Mucosa of rectum (tissue), 2 donors: ENCODE measurements around the gene SMARCC2.
"Not testable (repeated sequence)": the region's sequence is repeated elsewhere in the genome, so short reads cannot be mapped to it uniquely, and the experiment has no call there.

Experiments
- H3K27ac ChIP-seq, 2 donors: one replicate each; pipeline ENCODE4 v1.7.0; 2013; ENCODE audit warnings: inconsistent platforms in 2 of 2, low read depth in 2 of 2, low read length in 2 of 2
- H3K27me3 ChIP-seq, 2 donors: one replicate each; pipeline ENCODE4 v1.7.0; 2013; ENCODE audit warnings: low read length in 2 of 2; ENCODE audit not compliant: control insufficient read depth in 2 of 2, insufficient read depth in 2 of 2
- H3K36me3 ChIP-seq, 2 donors: one replicate each; pipeline ENCODE4 v1.7.0; 2013; ENCODE audit warnings: low read length in 2 of 2; ENCODE audit not compliant: control insufficient read depth in 2 of 2, insufficient read depth in 2 of 2
- H3K4me1 ChIP-seq, 2 donors: one replicate each; pipeline ENCODE4 v1.7.0; 2013; ENCODE audit warnings: low read length in 2 of 2, mild to moderate bottlenecking in 1 of 2; ENCODE audit not compliant: control insufficient read depth in 2 of 2, insufficient read depth in 2 of 2
- H3K4me3 ChIP-seq, 2 donors: one replicate each; pipeline ENCODE4 v1.7.0; 2013; ENCODE audit warnings: low read length in 2 of 2
- H3K9ac ChIP-seq, 2 donors: one replicate each; pipeline ENCODE4 v1.7.0; 2013; ENCODE audit warnings: low read length in 2 of 2, low read depth in 1 of 2, mild to moderate bottlenecking in 1 of 2
- H3K9me3 ChIP-seq, 2 donors: one replicate each; pipeline ENCODE4 v1.7.0; 2013; ENCODE audit warnings: low read length in 2 of 2; ENCODE audit not compliant: control insufficient read depth in 2 of 2
- donor health status: healthy.
- donor health status: Normal muscosa, but diverticular disease.

The SMARCC2 gene

DNA sequence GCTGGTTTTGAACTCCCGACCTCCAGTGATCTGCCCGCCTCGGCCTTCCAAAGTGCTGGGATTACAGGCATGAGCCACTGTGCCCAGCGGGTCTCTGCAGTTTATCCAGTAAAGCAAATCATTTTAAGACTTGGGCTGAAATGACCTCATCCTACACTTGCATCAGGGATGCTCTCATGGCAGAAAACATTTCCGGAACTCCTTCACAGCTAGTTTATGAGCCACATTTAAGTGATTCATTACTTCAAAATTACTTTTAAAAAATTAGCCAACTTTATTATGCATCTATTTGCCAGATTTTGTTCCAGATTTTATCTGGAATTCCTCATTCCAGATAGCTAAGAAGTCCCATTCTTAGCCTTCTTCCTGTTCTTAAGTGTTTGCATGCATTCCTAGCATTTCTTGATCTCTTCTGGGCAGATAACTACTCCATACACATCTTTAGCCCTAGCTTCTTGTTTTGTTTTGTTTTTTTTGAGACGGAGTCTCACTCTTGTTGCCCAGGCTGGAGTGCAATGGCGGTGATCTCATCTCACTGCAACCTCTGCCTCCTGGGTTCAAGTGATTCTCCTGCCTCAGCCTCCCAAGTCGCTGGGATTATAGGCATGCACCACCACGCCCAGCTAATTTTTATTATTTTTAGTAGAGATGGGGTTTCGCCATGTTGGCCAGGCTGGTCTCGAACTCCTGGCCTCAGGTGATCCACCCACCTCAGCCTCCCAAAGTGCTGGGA, 7.7 kb upstream of the SMARCC2 start:
- H3K9me3 ChIP-seq, H3K4me1 ChIP-seq, H3K4me3 ChIP-seq, H3K27me3 ChIP-seq, H3K36me3 ChIP-seq, H3K9ac ChIP-seq: not testable (repeated sequence)
- H3K27ac ChIP-seq: peak overlapping the region in 1 of 2 donors; percentile 37

DNA sequence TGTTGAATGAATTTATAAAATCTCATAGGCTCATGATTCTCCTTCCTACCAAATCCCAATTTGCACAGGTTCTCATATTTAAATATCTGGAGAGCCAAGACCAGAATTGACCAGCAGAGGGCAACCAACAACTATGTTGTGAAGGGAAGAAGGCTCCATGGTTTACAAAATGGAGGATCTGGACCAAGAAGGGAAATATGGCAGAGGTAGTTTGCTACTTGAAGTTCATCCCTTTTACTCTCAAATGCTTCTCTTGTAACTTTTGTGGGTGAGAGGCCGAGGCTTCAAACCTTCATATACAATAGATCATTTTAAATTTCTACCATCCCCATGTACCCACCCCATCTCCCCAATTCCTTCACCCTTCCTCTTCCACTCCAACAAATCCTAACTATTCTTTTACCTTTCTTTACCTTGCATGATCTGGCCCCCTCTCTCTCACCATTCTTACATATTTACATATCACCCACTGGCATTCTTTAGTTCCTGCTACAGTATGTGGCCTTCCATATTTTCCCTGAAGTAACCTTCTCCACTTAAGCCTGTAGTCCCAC, 3.8 kb upstream of the SMARCC2 start:
- Histone ChIP-seq H3K9me3 (no peaks in the 10 kb centered on the region), H3K4me1 (peaks cover 6 to 7% of the 10 kb centered on the region in 2 donors), H3K27me3 (no peaks in the 10 kb centered on the region), H3K9ac (no peak overlapping the region), H3K27ac (no peak overlapping the region), H3K36me3 (no peaks in the 10 kb centered on the region), H3K4me3 (no peak overlapping the region)

DNA sequence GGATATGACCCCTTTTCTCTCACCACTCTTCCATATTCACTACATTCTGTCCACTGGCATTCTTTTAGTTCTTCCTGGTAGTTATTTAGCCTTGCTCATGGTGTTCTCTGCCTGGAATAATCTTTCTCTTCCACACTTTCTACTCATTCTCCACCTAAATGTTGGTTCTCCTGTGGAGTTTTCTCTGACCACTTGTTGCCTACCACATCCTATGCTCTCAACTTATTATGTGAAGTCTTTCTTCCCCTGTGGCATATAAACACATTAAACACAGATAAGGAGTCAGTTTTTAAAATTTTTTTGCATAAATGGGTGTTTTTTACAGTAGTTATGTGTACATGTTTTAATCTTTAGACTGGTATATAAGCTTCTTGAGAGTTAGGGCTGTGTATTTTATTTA, 3.3 kb upstream of the SMARCC2 start:
- Histone ChIP-seq H3K9me3 (no peaks in the 10 kb centered on the region), H3K4me1 (peaks cover 11% of the 10 kb centered on the region in 2 donors), H3K4me3 (no peak overlapping the region), H3K9ac (no peak overlapping the region), H3K27me3 (no peaks in the 10 kb centered on the region), H3K36me3 (no peaks in the 10 kb centered on the region), H3K27ac (no peak overlapping the region)

DNA sequence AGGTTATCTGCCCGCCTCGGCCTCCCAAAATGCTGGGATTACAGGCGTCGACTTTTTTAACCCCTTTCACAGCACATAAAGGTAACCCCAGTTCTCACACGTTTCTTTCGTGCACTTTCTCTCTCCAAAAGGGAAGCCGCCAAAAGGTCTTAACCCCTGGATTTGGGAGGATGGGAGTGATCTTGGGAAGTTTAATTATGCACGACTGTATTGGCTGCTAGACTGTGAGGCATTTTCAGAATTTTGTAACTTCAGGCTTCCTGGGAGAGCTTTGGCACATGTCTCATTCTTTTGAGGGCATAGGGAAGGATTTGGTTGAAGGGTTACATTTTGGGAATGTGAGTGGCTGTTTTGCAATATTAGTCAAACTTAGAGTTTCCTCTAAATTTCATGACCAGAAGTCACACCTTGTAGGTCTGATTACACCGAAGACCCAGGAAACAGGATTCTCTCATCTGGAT, 1.4 kb upstream of the SMARCC2 start:
- peak overlapping the region; percentile 93 to 98 for H3K9ac ChIP-seq
- peaks cover 13 to 18% of the 10 kb centered on the region in 2 donors for H3K4me1 ChIP-seq
- H3K36me3 ChIP-seq: peaks cover 3 to 9% of the 10 kb centered on the region in 2 donors
- H3K4me3 ChIP-seq: peak overlapping the region; percentile 91 to 98
- H3K27me3 ChIP-seq: no peaks in the 10 kb centered on the region
- peak overlapping the region; percentile 97 for H3K27ac ChIP-seq
- H3K9me3 ChIP-seq: no peaks in the 10 kb centered on the region

DNA sequence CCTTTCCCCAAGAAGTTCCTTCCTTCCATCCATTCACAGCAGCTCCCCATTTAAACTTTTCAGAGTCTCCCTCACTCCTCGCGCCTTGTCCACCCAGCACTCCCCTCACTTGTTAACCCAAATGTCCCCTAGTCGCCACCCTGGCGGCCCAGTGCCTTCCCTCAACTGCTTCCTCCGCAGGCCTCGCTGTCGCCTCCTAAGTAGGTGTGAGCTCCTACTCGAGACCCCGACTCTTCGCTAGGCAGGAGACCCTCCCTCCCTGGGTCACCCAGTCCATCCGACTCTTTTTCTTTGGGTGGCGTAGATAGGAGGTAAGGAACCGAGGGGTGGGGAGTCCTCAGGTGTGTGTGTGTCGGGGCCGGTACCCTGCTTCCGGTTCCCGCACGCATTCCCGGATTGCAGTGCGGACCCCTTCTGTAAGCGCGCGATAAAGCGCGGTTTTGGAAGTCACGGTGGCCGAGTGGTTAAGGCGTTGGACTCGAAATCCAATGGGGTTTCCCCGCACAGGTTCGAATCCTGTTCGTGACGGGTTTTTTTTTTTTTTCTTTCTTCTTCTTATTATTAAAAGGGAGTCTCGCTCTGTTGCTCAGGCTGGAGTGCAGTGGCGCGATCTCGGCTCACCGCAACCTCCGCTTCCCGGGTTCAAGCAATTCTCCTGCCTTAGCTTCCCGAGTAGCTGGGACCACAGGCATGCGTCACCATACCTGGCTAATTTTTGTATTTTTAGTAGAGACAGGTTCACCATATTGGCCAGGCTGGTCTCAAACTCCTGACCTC, 823 bp upstream of the SMARCC2 start:
- Histone ChIP-seq H3K9me3 (no peaks in the 10 kb centered on the region), H3K4me3 (peak overlapping the region; percentile 91 to 98), H3K27me3 (no peaks in the 10 kb centered on the region), H3K4me1 (peaks cover 13 to 18% of the 10 kb centered on the region in 2 donors), H3K27ac (peak overlapping the region; percentile 97), H3K36me3 (peaks cover 5 to 11% of the 10 kb centered on the region in 2 donors), H3K9ac (peak overlapping the region; percentile 93 to 98)

DNA sequence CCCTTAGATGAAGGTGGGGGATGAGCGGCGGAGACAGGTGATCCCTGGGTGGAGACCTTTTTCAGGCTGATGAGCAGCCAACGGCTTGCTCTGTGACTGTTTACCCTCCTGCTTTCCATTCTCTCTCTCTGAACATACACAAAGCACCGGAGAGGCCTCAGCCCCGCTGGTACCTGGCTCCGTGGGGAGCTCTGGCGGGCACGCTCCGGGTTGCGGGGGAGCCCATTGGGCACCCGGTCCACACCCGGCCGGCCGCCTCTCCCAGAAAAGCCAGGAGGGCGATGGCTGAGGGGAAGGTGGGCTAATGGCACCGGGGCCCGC, 545 bp downstream of the SMARCC2 start:
- no peaks in the 10 kb centered on the region for H3K9me3 ChIP-seq
- peak overlapping the region; percentile 77 to 88 for H3K4me3 ChIP-seq
- H3K4me1 ChIP-seq: peaks cover 13 to 18% of the 10 kb centered on the region in 2 donors
- H3K9ac ChIP-seq: peak overlapping the region; percentile 75 to 84
- H3K36me3 ChIP-seq: peaks cover 16 to 25% of the 10 kb centered on the region in 2 donors
- H3K27ac ChIP-seq: peak overlapping the region; percentile 78 to 80
- no peaks in the 10 kb centered on the region for H3K27me3 ChIP-seq

DNA sequence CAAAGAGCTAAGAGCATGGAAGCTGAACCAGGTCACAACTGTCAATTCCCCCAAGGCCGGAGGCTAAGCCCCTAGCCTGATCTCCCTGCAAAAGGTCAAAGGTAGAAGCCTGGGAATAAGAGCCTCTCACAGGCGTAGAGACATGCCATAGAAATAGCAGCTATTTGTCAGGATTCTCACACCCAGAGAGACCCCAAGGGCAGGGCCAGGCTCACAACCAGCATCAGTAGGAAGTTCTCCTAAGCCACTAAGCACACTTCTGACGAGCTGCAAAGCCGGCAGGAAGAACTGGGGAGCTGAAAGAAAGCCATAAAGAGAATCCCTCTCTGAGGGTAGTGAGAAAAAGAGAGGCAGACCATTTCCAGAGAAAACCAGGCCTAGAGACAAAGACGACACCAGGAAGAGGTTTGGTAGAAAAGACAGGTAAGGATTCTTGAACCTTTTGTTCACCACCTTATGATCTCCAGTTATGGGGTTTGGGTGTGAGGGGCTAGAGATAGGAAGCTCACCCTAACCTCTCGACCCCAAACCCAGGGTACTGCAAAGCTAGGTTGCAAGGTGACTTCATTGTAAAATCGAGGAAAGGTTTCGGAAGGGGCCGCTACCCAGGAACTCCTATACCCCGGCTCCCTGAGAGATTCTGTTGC, 1.0 kb downstream of the SMARCC2 start:
- H3K4me1 ChIP-seq: peaks cover 13 to 18% of the 10 kb centered on the region in 2 donors
- peak overlapping the region; percentile 75 to 84 for H3K9ac ChIP-seq
- no peaks in the 10 kb centered on the region for H3K27me3 ChIP-seq
- peaks cover 20 to 30% of the 10 kb centered on the region in 2 donors for H3K36me3 ChIP-seq
- no peaks in the 10 kb centered on the region for H3K9me3 ChIP-seq
- peak overlapping the region; percentile 78 to 80 for H3K27ac ChIP-seq
- H3K4me3 ChIP-seq: peak overlapping the region; percentile 77 to 88

DNA sequence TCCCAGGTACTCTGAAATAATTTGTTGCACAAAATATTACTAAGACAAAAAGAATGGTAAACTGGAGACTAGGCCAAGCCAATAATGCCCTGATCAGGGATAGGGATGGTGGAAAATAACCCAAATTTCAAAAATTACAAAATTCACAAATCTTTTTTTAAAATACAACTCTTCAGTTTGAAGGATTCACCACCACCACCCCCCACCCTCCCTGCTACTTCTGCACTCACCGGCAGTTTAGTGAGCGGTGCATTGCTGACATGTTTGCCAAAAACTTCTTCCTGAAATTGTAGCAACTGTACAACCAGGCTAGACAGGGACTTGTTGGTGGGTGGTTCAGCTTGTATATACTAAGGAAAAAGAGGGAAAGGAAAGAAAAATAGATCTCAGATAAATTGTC, 2.3 kb downstream of the SMARCC2 start:
- H3K9me3 ChIP-seq: no peaks in the 10 kb centered on the region
- no peak overlapping the region for H3K9ac ChIP-seq
- no peaks in the 10 kb centered on the region for H3K27me3 ChIP-seq
- H3K27ac ChIP-seq: no peak overlapping the region
- H3K4me3 ChIP-seq: no peak overlapping the region
- peaks cover 24 to 35% of the 10 kb centered on the region in 2 donors for H3K36me3 ChIP-seq
- peaks cover 13 to 18% of the 10 kb centered on the region in 2 donors for H3K4me1 ChIP-seq

DNA sequence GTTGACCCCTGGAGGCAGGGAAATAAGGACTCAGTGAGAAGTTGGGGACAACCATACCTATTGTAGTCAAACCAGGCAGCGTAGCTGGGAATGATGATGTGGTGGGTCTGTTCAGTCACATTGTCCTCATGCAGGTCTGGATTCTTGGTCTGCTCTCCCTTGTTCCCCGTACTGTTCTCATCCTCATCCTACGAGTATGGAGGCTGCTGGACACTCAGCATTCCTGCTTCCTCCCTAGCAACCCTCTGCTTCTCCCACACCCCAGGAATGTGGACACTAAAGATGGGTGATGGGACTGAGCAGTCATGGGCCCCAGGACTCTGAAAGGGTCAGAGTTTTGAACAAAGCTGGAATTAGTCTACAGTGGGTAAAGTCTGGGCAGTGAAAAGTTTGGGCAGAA, 10.9 kb downstream of the SMARCC2 start:
- no peak overlapping the region for H3K4me3 ChIP-seq
- H3K27me3 ChIP-seq: no peaks in the 10 kb centered on the region
- no peak overlapping the region for H3K9ac ChIP-seq
- H3K36me3 ChIP-seq: peaks cover 60 to 69% of the 10 kb centered on the region in 2 donors
- no peaks in the 10 kb centered on the region for H3K9me3 ChIP-seq
- no peak overlapping the region for H3K27ac ChIP-seq
- H3K4me1 ChIP-seq: no peaks in the 10 kb centered on the region

DNA sequence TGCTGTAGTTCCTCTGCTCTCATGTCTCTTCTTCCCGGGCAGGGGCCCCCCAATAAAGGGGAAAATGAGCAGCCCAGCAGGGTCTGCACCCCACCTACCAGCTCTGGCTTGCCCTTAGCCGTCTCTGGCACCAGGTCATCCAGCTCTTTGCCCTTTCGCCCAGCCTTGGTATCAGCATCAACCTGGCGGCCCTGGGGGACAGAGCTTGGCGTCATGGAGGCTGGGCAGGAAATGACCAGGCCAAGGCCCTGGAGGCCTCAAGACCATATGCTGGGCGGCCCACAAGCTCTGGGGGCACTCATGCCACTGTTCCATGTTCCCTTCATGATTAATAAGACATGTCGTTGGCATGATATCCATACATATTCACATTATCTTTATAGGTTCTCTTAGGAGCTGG, 16.4 kb downstream of the SMARCC2 start:
- peaks cover 70 to 78% of the 10 kb centered on the region in 2 donors for H3K36me3 ChIP-seq
- no peak overlapping the region for H3K4me3 ChIP-seq
- H3K27me3 ChIP-seq: no peaks in the 10 kb centered on the region
- H3K9me3 ChIP-seq: no peaks in the 10 kb centered on the region
- H3K4me1 ChIP-seq: no peaks in the 10 kb centered on the region
- no peak overlapping the region for H3K9ac ChIP-seq
- H3K27ac ChIP-seq: no peak overlapping the region
